GM23338 (cell line): ENCODE data around the gene C2CD4D. TPM values are rescaled to one million over a fixed set of nuclear protein-coding genes. Genes with fewer than 3 reads are reported as not detected.

Source experiments
- ATAC-seq: fragments of 200-7000 bp; cut with Tn5 transposase; 3 replicates; pipeline ENCODE4 v1.9.1; 2020
- DNase-seq: peaks from one replicate; pipeline ENCODE4 v3.0.0-alpha.2; 2015; ENCODE audit warnings: low spot score
- H2AFZ ChIP-seq: fragments of 200-600 bp; sonication (generic); 2 replicates; pipeline ENCODE4 v1.8.0; 2016; ENCODE audit warnings: antibody characterized with exemption, mild to moderate bottlenecking, moderate library complexity
- H3F3A ChIP-seq: fragments of 200-600 bp; sonication (generic); replicated peaks from 2 replicates; pipeline ENCODE4 v1.8.0; 2017; ENCODE audit warnings: antibody characterized with exemption, mixed run types, low read depth
- H3K27ac ChIP-seq: fragments of 200-600 bp; sonication (generic); 2 replicates; pipeline ENCODE4 v1.6.1; 2016; ENCODE audit warnings: low read depth
- H3K27me3 ChIP-seq: fragments of 200-600 bp; sonication (generic); 2 replicates; pipeline ENCODE4 v1.8.0; 2016; ENCODE audit warnings: mild to moderate bottlenecking, mixed run types, moderate library complexity; ENCODE audit not compliant: insufficient read depth
- H3K36me3 ChIP-seq: fragments of 200-600 bp; sonication (generic); 2 replicates; pipeline ENCODE4 v1.8.0; 2016; ENCODE audit warnings: mild to moderate bottlenecking; ENCODE audit not compliant: insufficient read depth
- H3K4me1 ChIP-seq: fragments of 200-600 bp; sonication (generic); 2 replicates; pipeline ENCODE4 v1.8.0; 2016; ENCODE audit warnings: mild to moderate bottlenecking, moderate library complexity; ENCODE audit not compliant: insufficient read depth
- H3K4me2 ChIP-seq: fragments of 200-600 bp; sonication (generic); 2 replicates; pipeline ENCODE4 v1.7.1; 2017; ENCODE audit warnings: mixed run types
- H3K4me3 ChIP-seq: fragments of 200-600 bp; sonication (generic); 2 replicates; pipeline ENCODE4 v1.6.1; 2016; ENCODE audit warnings: mixed run types
- H3K79me2 ChIP-seq: fragments of 200-600 bp; sonication (generic); replicated peaks from 2 replicates; pipeline ENCODE4 v1.8.0; 2017; ENCODE audit warnings: mild to moderate bottlenecking; ENCODE audit not compliant: insufficient read depth
- H3K9me2 ChIP-seq: fragments of 200-600 bp; sonication (generic); 2 replicates; pipeline ENCODE4 v1.8.0; 2017; ENCODE audit not compliant: insufficient read depth
- H4K20me1 ChIP-seq: fragments of 200-600 bp; sonication (generic); replicated peaks from 2 replicates; pipeline ENCODE4 v1.8.0; 2017; ENCODE audit warnings: mild to moderate bottlenecking; ENCODE audit not compliant: insufficient read depth
- H3K27ac Mint-ChIP-seq: 2 replicates; pipeline ENCODE4 v1.8.0; 2020; ENCODE audit warnings: inconsistent platforms, mild to moderate bottlenecking, moderate library complexity, mixed read lengths
- H3K27me3 Mint-ChIP-seq: 3 replicates; pipeline ENCODE4 v1.8.0; 2022; ENCODE audit warnings: low read depth, mild to moderate bottlenecking, moderate library complexity, mixed read lengths, inconsistent platforms; ENCODE audit not compliant: insufficient read depth, poor library complexity
- H3K36me3 Mint-ChIP-seq: 3 replicates; pipeline ENCODE4 v1.8.0; 2021; ENCODE audit warnings: low read depth, mild to moderate bottlenecking, inconsistent platforms, moderate library complexity, mixed read lengths
- H3K4me1 Mint-ChIP-seq: 3 replicates; pipeline ENCODE4 v1.8.0; 2020; ENCODE audit warnings: mild to moderate bottlenecking, inconsistent platforms, mixed read lengths
- H3K4me3 Mint-ChIP-seq: 3 replicates; pipeline ENCODE4 v1.8.0; 2021; ENCODE audit warnings: moderate library complexity, mild to moderate bottlenecking, inconsistent platforms, mixed read lengths
- H3K9me3 Mint-ChIP-seq: 3 replicates; pipeline ENCODE4 v1.8.0; 2020; ENCODE audit warnings: moderate library complexity, mild to moderate bottlenecking, inconsistent platforms, mixed read lengths
- CREB1 ChIP-seq: fragments of 250-450 bp; sonication (Bioruptor Pico); IDR thresholded peaks from 2 replicates; pipeline ENCODE4 v1.5.0; 2020; ENCODE audit warnings: low read depth, mild to moderate bottlenecking, moderate library complexity
- CTCF ChIP-seq, 2 experiments: fragments of 200-600 bp in 1 of 2; sonication (generic) in 1 of 2; conservative IDR thresholded peaks; 2 replicates each; pipeline versions ENCODE4 v1.5.1 to v1.6.1; 2016 to 2017; ENCODE audit warnings: antibody characterized with exemption in 2 of 2, low read depth in 2 of 2, mild to moderate bottlenecking in 2 of 2, moderate library complexity in 1 of 2
- ETS1 ChIP-seq: IDR thresholded peaks from 2 replicates; pipeline ENCODE4 v1.6.1; 2016; ENCODE audit warnings: antibody characterized with exemption
- EZH2 ChIP-seq: fragments of 200-600 bp; sonication (generic); IDR thresholded peaks from one replicate; pipeline ENCODE4 v1.8.0; 2017; ENCODE audit warnings: antibody characterized with exemption, mild to moderate bottlenecking, low read depth; ENCODE audit not compliant: unreplicated experiment
- EZH2phosphoT487 ChIP-seq: fragments of 200-600 bp; sonication (generic); IDR thresholded peaks from one replicate; pipeline ENCODE4 v1.8.1; 2018; ENCODE audit warnings: antibody characterized with exemption; ENCODE audit not compliant: unreplicated experiment
- JUNB ChIP-seq: IDR thresholded peaks from one replicate; pipeline ENCODE4 v1.6.1; 2016; ENCODE audit warnings: antibody characterized with exemption; ENCODE audit not compliant: unreplicated experiment
- NANOG ChIP-seq: IDR thresholded peaks from 2 replicates; pipeline ENCODE4 v1.6.1; 2016; ENCODE audit warnings: antibody characterized with exemption, borderline replicate concordance
- POLR2AphosphoS5 ChIP-seq: IDR thresholded peaks from 2 replicates; pipeline ENCODE4 v1.6.1; 2016; ENCODE audit warnings: antibody characterized with exemption, low read depth
- REST ChIP-seq: IDR thresholded peaks from one replicate; pipeline ENCODE4 v1.6.1; 2018; ENCODE audit warnings: antibody characterized with exemption; ENCODE audit not compliant: unreplicated experiment
- STAT1 ChIP-seq: IDR thresholded peaks from one replicate; pipeline ENCODE4 v1.6.1; 2016; ENCODE audit warnings: antibody characterized with exemption; ENCODE audit not compliant: unreplicated experiment
- ZNF114 ChIP-seq: fragments of 250-450 bp; sonication (Bioruptor Pico); IDR thresholded peaks from 2 replicates; pipeline ENCODE4 v1.5.0; 2020; ENCODE audit warnings: mild to moderate bottlenecking, moderate library complexity
- ZNF331 ChIP-seq: fragments of 250-450 bp; sonication (Bioruptor Pico); IDR thresholded peaks from 2 replicates; pipeline ENCODE4 v1.5.0; 2020; ENCODE audit warnings: low read depth, mild to moderate bottlenecking, moderate library complexity
- ZNF462 ChIP-seq: fragments of 250-450 bp; sonication (Bioruptor Pico); IDR thresholded peaks from 2 replicates; pipeline ENCODE4 v1.5.0; 2020; ENCODE audit warnings: mild to moderate bottlenecking, moderate library complexity
- polyA plus RNA-seq: library from polyadenylated mRNA; unstranded; fragments of >200 nt; fragmentation: Nextera tagmentation; extraction: Ambion mirVana; gene quantifications from 2 replicates; pipeline ENCODE4 v1.2.1, GENCODE V29; 2016
- total RNA-seq: library from RNA; depleted of rRNA; stranded (reverse); fragments of >200 nt; shearing (Covaris generic); gene quantifications from 2 replicates; pipeline ENCODE4 v1.2.3, GENCODE V29; 2014

Gene C2CD4D
- total and polyA plus RNA-seq, 2 experiments from 2014 or later, result 0.35 to 0.82 TPM

- no peak overlapping the region for H3K27ac ChIP-seq
- no peaks in the 10 kb centered on the region for H3K79me2 ChIP-seq
- H3K4me2 ChIP-seq, result no peak overlapping the region
- ATAC-seq, result no peak
- Mint-ChIP-seq H3K9me3 (no peaks in the 10 kb centered on the region; the same call in 2 of the 3 replicates), H3K27me3 (peaks cover 51% of the 10 kb centered on the region), H3K27ac (no peak overlapping the region), H3K36me3 (no peaks in the 10 kb centered on the region), H3K4me1 (peaks cover 15% of the 10 kb centered on the region), H3K4me3 (no peak overlapping the region)
- no peak for DNase-seq
- no peak overlapping the region for H3K4me3 ChIP-seq
- peaks cover 38% of the 10 kb centered on the region for H3K27me3 ChIP-seq
- H3K36me3 ChIP-seq, result no peaks in the 10 kb centered on the region; the same call in 1 of the 2 replicates
- H2AFZ ChIP-seq, result no peak overlapping the region
- TF ChIP-seq REST (no peak), ZNF462 (no peak), JUNB (no peak), ZNF331 (CRISPR knock-in tag) (no peak), STAT1 (no peak), ZNF114 (CRISPR knock-in tag) (no peak), CTCF (conservative IDR thresholded peaks at IDR 0.05; ENCODE audit: low read depth in 2 of 2) (no peak), CREB1 (CRISPR knock-in tag) (no peak), EZH2phosphoT487 (no peak), NANOG (no peak), EZH2 (no peak), ETS1 (no peak), POLR2AphosphoS5 (no peak)
- no peaks in the 10 kb centered on the region for H3K9me2 ChIP-seq
- no peaks in the 10 kb centered on the region for H4K20me1 ChIP-seq
- peaks cover 5% of the 10 kb centered on the region; the same call in 1 of the 2 replicates for H3K4me1 ChIP-seq
- H3F3A ChIP-seq, result no peaks in the 10 kb centered on the region
Measured at GRCh38 chr1:151855933-151856332, 16.3 kb upstream of the C2CD4D start.
